Endothelial cell of umbilical vein (primary cell): ENCODE results near the gene GRWD1.

ENCODE experiments used
- JUN ChIP-seq: IDR thresholded peaks from 2 replicates; pipeline ENCODE4 v1.6.1; 2011; ENCODE audit warnings: borderline replicate concordance, low read depth; ENCODE audit not compliant: insufficient read length, insufficient read depth
- POLR2A ChIP-seq: IDR thresholded peaks from 2 replicates; pipeline ENCODE4 v1.6.1; 2012; ENCODE audit warnings: low read depth, mild to moderate bottlenecking, control low read depth, low read length
- TF ChIP-seq, protein P1 (sequence below), 2 donors: IDR thresholded peaks; 1 replicate in 1 of 2; 2 replicates in 1 of 2; pipeline ENCODE4 v1.5.1; 2011; ENCODE audit warnings: low read length in 2 of 2, mild to moderate bottlenecking in 2 of 2, moderate library complexity in 2 of 2, control low read depth in 1 of 2, inconsistent platforms in 1 of 2, low read depth in 1 of 2; ENCODE audit not compliant: insufficient read depth in 1 of 2; ENCODE audit errors: extremely low read depth in 1 of 2

DNA sequence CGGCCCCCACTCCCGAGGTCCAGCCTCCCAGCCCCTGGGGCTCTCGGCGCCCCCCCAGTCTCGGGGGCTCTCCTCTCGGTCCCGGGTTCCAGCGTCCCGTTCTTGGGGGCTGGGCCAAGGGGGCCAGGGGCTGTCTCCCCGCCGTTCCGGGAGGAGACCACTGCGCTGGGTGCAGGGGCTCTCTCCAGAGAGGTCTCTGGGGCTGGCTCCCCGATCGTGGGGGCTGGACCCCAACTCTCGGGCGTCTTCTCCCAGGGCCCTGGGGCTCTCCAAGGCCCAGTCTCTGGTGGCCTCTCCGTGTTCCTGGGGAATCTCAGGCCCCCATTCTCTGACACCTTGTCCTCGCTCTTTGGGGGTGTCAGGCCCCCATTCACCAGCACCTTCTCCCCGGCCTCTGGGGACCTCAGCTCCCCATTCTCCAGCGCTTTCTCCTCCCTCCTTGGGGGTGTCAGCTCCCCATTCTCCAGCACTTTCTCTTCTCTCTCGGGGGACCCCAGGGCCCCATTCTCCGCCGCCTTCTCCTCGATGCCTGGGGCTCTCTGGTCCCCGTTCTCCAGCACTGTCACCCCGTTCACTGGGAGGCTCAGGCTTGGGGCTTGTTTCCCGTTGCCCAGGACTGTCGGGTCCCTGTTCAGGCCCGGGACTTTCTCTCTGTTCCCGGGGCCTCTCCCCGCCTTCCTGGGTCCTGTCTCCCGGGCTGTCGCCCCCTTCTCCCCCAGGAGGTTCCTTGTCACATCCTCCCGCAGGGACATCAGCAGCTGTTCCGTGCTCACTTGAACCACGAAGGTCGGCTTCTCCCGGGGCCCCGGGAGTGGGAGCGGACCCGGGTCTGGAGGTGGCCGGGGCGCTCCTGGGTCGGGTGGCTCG is 52.2 kb downstream of the GRWD1 start:
- TF ChIP-seq JUN (no peak), POLR2A (no peak)
- TF ChIP-seq, protein P1, sequence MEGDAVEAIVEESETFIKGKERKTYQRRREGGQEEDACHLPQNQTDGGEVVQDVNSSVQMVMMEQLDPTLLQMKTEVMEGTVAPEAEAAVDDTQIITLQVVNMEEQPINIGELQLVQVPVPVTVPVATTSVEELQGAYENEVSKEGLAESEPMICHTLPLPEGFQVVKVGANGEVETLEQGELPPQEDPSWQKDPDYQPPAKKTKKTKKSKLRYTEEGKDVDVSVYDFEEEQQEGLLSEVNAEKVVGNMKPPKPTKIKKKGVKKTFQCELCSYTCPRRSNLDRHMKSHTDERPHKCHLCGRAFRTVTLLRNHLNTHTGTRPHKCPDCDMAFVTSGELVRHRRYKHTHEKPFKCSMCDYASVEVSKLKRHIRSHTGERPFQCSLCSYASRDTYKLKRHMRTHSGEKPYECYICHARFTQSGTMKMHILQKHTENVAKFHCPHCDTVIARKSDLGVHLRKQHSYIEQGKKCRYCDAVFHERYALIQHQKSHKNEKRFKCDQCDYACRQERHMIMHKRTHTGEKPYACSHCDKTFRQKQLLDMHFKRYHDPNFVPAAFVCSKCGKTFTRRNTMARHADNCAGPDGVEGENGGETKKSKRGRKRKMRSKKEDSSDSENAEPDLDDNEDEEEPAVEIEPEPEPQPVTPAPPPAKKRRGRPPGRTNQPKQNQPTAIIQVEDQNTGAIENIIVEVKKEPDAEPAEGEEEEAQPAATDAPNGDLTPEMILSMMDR (IDR thresholded peaks at IDR 0.05; ENCODE audit: extremely low read depth in 1 of 2, insufficient read depth in 1 of 2, low read depth in 1 of 2, low read length in 2 of 2) = no peak
